HEK293 (cell line): Measurements from ENCODE around the gene ARX.

Experiments used
- CTCF ChIA-PET: fragments of 350-600 bp; formaldehyde crosslinking; extraction: SDS; loops from one replicate; lab custom pipeline; 2021; ENCODE audit warnings: antibody characterized with exemption; lab: Yijun Ruan, JAX
- POLR2A ChIA-PET: fragments of 300-600 bp; formaldehyde crosslinking; extraction: SDS; loops from one replicate; lab custom pipeline; 2020; ENCODE audit warnings: antibody characterized with exemption, inconsistent platforms; lab: Yijun Ruan, JAX
- H3K27ac ChIP-seq: fragments of 200-500 bp; sonication (Bioruptor generic); 2 replicates; pipeline ENCODE4 v1.5.1; 2014; ENCODE audit warnings: low read depth, low read length, control low read depth, inconsistent platforms; ENCODE audit errors: extremely low read depth
- H3K36me3 ChIP-seq, 2 experiments: fragments of 200-500 bp in 1 of 2; sonication (Bioruptor generic) in 1 of 2; 1 replicate in 1 of 2; 2 replicates in 1 of 2; pipeline ENCODE4 v1.5.1; 2014 to 2017; ENCODE audit warnings: inconsistent platforms in 2 of 2, low read length in 2 of 2; ENCODE audit not compliant: control insufficient read depth in 2 of 2, insufficient read depth in 1 of 2
- H3K4me1 ChIP-seq: fragments of 200-500 bp; sonication (Bioruptor generic); 2 replicates; pipeline ENCODE4 v1.5.1; 2014; ENCODE audit warnings: mild to moderate bottlenecking, low read length, inconsistent platforms; ENCODE audit not compliant: control insufficient read depth, insufficient read depth
- H3K4me3 ChIP-seq: 2 replicates; pipeline ENCODE4 v1.5.1; 2011; ENCODE audit warnings: low read depth, mild to moderate bottlenecking, control low read depth, low read length, moderate library complexity
- H3K9me3 ChIP-seq: fragments of 200-500 bp; sonication (Bioruptor generic); 2 replicates; pipeline ENCODE4 v1.5.1; 2014; ENCODE audit warnings: low read depth, low read length, inconsistent platforms; ENCODE audit not compliant: control insufficient read depth, insufficient read depth
- GLIS2 ChIP-seq: fragments of 450-650 bp; formaldehyde crosslinking; IDR thresholded peaks from 2 replicates; pipeline ENCODE4 v1.5.1; 2016; ENCODE audit warnings: missing biosample characterization, missing genetic modification characterization
- KLF9 ChIP-seq: fragments of 450-650 bp; formaldehyde crosslinking; IDR thresholded peaks from 2 replicates; pipeline ENCODE4 v1.5.1; 2016; ENCODE audit warnings: missing biosample characterization, missing genetic modification characterization, low read depth
- PRDM10 ChIP-seq: fragments of 450-650 bp; formaldehyde crosslinking; IDR thresholded peaks from 2 replicates; pipeline ENCODE4 v1.5.1; 2016; ENCODE audit warnings: missing biosample characterization, missing genetic modification characterization
- SALL2 ChIP-seq: fragments of 450-650 bp; formaldehyde crosslinking; IDR thresholded peaks from 2 replicates; pipeline ENCODE4 v1.5.0; 2017; ENCODE audit warnings: missing biosample characterization, mild to moderate bottlenecking, missing genetic modification characterization, borderline replicate concordance
- SETDB1 ChIP-seq: IDR thresholded peaks from one replicate; pipeline ENCODE4 v1.6.1; 2017; ENCODE audit warnings: mild to moderate bottlenecking, low read length, moderate library complexity, mixed read lengths; ENCODE audit not compliant: insufficient read length
- TRIM28 ChIP-seq: IDR thresholded peaks from 2 replicates; pipeline ENCODE4 v1.6.1; 2011; ENCODE audit warnings: low read length, control low read depth, borderline replicate concordance
- ZNF112 ChIP-seq: fragments of 450-650 bp; formaldehyde crosslinking; IDR thresholded peaks from 2 replicates; pipeline ENCODE4 v1.5.0; 2017; ENCODE audit warnings: missing biosample characterization, missing genetic modification characterization
- ZNF140 ChIP-seq: fragments of 450-650 bp; formaldehyde crosslinking; IDR thresholded peaks from 2 replicates; pipeline ENCODE4 v1.5.1; 2016; ENCODE audit warnings: missing biosample characterization, missing genetic modification characterization
- ZNF239 ChIP-seq: fragments of 450-650 bp; formaldehyde crosslinking; IDR thresholded peaks from 2 replicates; pipeline ENCODE4 v1.5.1; 2016; ENCODE audit warnings: missing biosample characterization, missing genetic modification characterization
- ZNF37A ChIP-seq: fragments of 450-650 bp; IDR thresholded peaks from 2 replicates; pipeline ENCODE4 v1.5.1; 2018; ENCODE audit warnings: missing biosample characterization, missing genetic modification characterization
- ZNF391 ChIP-seq: fragments of 450-650 bp; formaldehyde crosslinking; IDR thresholded peaks from 2 replicates; pipeline ENCODE4 v1.5.1; 2016; ENCODE audit warnings: low read depth, missing biosample characterization, missing genetic modification characterization, borderline replicate concordance
- ZNF449 ChIP-seq: fragments of 450-650 bp; formaldehyde crosslinking; IDR thresholded peaks from 2 replicates; pipeline ENCODE4 v1.5.1; 2017; ENCODE audit warnings: missing biosample characterization, mild to moderate bottlenecking, missing genetic modification characterization, moderate library complexity
- ZNF514 ChIP-seq: fragments of 450-650 bp; formaldehyde crosslinking; IDR thresholded peaks from 2 replicates; pipeline ENCODE4 v1.5.1; 2016; ENCODE audit warnings: missing biosample characterization, missing genetic modification characterization
- ZNF544 ChIP-seq: fragments of 450-650 bp; formaldehyde crosslinking; IDR thresholded peaks from 2 replicates; pipeline ENCODE4 v1.5.0; 2017; ENCODE audit warnings: missing biosample characterization, missing genetic modification characterization
- ZNF558 ChIP-seq: fragments of 450-650 bp; formaldehyde crosslinking; IDR thresholded peaks from 2 replicates; pipeline ENCODE4 v1.5.1; 2016; ENCODE audit warnings: missing biosample characterization, missing genetic modification characterization
- ZNF664 ChIP-seq: fragments of 450-650 bp; formaldehyde crosslinking; IDR thresholded peaks from 2 replicates; pipeline ENCODE4 v1.5.1; 2016; ENCODE audit warnings: missing biosample characterization, missing genetic modification characterization
- ZNF776 ChIP-seq: fragments of 450-650 bp; formaldehyde crosslinking; IDR thresholded peaks from 2 replicates; pipeline ENCODE4 v1.5.0; 2017; ENCODE audit warnings: missing biosample characterization, missing genetic modification characterization, borderline replicate concordance
- ZNF837 ChIP-seq: fragments of 450-650 bp; formaldehyde crosslinking; IDR thresholded peaks from 2 replicates; pipeline ENCODE4 v1.5.1; 2016; ENCODE audit warnings: missing biosample characterization, missing genetic modification characterization
- TF ChIP-seq, protein P1 (sequence below): fragments of 450-650 bp; formaldehyde crosslinking; IDR thresholded peaks from 2 replicates; pipeline ENCODE4 v1.5.1; 2017; ENCODE audit warnings: missing biosample characterization, missing genetic modification characterization
- TF ChIP-seq, protein P2 (sequence below): fragments of 450-650 bp; formaldehyde crosslinking; IDR thresholded peaks from 2 replicates; pipeline ENCODE4 v1.5.1; 2016; ENCODE audit warnings: missing biosample characterization, missing genetic modification characterization, borderline replicate concordance

ARX gene

GRCh38 chrX:25020905-25021449 lies 5.2 kb upstream of the ARX start (continued):
- TF ChIP-seq, protein P1, sequence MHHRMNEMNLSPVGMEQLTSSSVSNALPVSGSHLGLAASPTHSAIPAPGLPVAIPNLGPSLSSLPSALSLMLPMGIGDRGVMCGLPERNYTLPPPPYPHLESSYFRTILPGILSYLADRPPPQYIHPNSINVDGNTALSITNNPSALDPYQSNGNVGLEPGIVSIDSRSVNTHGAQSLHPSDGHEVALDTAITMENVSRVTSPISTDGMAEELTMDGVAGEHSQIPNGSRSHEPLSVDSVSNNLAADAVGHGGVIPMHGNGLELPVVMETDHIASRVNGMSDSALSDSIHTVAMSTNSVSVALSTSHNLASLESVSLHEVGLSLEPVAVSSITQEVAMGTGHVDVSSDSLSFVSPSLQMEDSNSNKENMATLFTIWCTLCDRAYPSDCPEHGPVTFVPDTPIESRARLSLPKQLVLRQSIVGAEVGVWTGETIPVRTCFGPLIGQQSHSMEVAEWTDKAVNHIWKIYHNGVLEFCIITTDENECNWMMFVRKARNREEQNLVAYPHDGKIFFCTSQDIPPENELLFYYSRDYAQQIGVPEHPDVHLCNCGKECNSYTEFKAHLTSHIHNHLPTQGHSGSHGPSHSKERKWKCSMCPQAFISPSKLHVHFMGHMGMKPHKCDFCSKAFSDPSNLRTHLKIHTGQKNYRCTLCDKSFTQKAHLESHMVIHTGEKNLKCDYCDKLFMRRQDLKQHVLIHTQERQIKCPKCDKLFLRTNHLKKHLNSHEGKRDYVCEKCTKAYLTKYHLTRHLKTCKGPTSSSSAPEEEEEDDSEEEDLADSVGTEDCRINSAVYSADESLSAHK (tag by site-specific recombination) = no peak
- TF ChIP-seq SETDB1 (no peak), ZNF140 (no peak), TRIM28 (no peak), ZNF112 (tag by site-specific recombination) (no peak), ZNF776 (no peak), ZNF544 (tag by site-specific recombination) (no peak), ZNF391 (tag by site-specific recombination) (no peak), ZNF664 (tag by site-specific recombination) (no peak), ZNF37A (tag by site-specific recombination) (no peak), ZNF558 (tag by site-specific recombination) (no peak)
- TF ChIP-seq, protein P2, sequence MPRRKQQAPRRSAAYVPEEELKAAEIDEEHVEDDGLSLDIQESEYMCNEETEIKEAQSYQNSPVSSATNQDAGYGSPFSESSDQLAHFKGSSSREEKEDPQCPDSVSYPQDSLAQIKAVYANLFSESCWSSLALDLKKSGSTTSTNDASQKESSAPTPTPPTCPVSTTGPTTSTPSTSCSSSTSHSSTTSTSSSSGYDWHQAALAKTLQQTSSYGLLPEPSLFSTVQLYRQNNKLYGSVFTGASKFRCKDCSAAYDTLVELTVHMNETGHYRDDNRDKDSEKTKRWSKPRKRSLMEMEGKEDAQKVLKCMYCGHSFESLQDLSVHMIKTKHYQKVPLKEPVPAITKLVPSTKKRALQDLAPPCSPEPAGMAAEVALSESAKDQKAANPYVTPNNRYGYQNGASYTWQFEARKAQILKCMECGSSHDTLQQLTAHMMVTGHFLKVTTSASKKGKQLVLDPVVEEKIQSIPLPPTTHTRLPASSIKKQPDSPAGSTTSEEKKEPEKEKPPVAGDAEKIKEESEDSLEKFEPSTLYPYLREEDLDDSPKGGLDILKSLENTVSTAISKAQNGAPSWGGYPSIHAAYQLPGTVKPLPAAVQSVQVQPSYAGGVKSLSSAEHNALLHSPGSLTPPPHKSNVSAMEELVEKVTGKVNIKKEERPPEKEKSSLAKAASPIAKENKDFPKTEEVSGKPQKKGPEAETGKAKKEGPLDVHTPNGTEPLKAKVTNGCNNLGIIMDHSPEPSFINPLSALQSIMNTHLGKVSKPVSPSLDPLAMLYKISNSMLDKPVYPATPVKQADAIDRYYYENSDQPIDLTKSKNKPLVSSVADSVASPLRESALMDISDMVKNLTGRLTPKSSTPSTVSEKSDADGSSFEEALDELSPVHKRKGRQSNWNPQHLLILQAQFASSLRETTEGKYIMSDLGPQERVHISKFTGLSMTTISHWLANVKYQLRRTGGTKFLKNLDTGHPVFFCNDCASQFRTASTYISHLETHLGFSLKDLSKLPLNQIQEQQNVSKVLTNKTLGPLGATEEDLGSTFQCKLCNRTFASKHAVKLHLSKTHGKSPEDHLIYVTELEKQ (tag by site-specific recombination) = no peak

DNA sequence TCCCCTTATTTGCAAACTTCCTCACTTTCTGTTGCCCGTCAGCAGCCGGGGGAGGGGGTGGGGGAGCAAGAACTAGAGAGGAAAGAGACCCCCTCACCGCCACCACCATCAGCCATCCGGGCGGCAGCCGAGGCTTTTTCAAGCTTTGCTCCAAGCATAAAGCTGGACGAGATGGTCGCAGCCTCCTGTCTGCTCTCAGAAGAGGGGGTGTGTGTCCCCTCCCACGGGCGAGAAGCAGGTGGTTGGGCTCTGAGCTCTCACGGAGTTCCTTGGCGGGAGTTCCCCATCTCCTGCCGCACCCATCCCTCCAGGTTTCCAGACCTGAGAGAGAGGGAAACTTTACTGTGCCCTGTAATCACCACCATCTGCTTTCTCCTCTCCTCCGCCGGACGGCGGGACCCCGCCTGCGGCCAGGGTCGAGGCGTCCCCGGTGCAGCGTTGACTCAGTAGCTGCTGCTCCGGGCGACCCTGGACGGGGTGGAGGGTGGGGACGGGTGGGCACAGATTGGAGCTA lies 4.7 kb upstream of the ARX start:
- CTCF ChIA-PET = interaction anchor here (0.6 to 3.6 kb wide), 13 partner anchors 8 to 624 kb away, joined by 3 to 24 read pairs (median 4); no protein-coding TSS in a partner anchor

More for the DNA sequence above, 4.7 kb upstream of the ARX start:
- H3K36me3 ChIP-seq = no peaks in the 10 kb centered on the region
- POLR2A ChIA-PET = no interaction called here
- no peak overlapping the region; the same call in 1 of the 2 replicates for H3K27ac ChIP-seq
- TF ChIP-seq PRDM10 (tag by site-specific recombination) (peak; percentile 91), ZNF837 (tag by site-specific recombination) (no peak), ZNF514 (tag by site-specific recombination) (no peak), GLIS2 (peak; percentile 49; the same call in 1 of the 2 replicates), ZNF449 (peak; percentile 93), KLF9 (0 out of 2 replicates have a peak, but pooled peaks have one; percentile 15), SALL2 (tag by site-specific recombination) (no peak), ZNF558 (tag by site-specific recombination) (no peak), ZNF239 (tag by site-specific recombination) (no peak)
- TF ChIP-seq, protein P2 (tag by site-specific recombination) = no peak
- H3K9me3 ChIP-seq = no peaks in the 10 kb centered on the region
- peak overlapping the region; percentile 40 for H3K4me3 ChIP-seq
- H3K4me1 ChIP-seq = peaks cover 16% of the 10 kb centered on the region
